OCI-LY7 (cell line): ENCODE data around the gene MBNL3. TPM values are rescaled to one million over a fixed set of nuclear protein-coding genes. Genes with fewer than 3 reads are reported as not detected.

ENCODE experiments used
- BruUV-seq: library from RNA; stranded (reverse); fragments of 400-500 nt; replicated peaks from 2 replicates; lab custom pipeline; 2021; lab: Mats Ljungman, UMichigan
- CTCF ChIA-PET: fragments of 300-600 bp; sonication (Branson Sonifier 250); formaldehyde crosslinking; loops from one replicate; lab custom pipeline; 2022; ENCODE audit warnings: antibody characterized with exemption; ENCODE audit not compliant: unreplicated experiment; lab: Charles Lee
- POLR2A ChIA-PET: fragments of 300-600 bp; sonication (Branson Sonifier 250); formaldehyde crosslinking; loops from one replicate; lab custom pipeline; 2022; ENCODE audit warnings: antibody characterized with exemption; lab: Charles Lee
- DNase-seq: peaks from one replicate; pipeline ENCODE4 v3.0.0-alpha.2; 2015; ENCODE audit warnings: low spot score
- H2AFZ ChIP-seq: fragments of 200-600 bp; sonication (generic), shearing (Covaris generic); 2 replicates; pipeline ENCODE4 v1.6.1; 2014; ENCODE audit warnings: mild to moderate bottlenecking, antibody characterized with exemption, low read length, moderate library complexity
- H3K27ac ChIP-seq: fragments of 200-600 bp; sonication (generic); 2 replicates; pipeline ENCODE4 v1.5.1; 2014; ENCODE audit warnings: mixed run types, low read depth, mild to moderate bottlenecking, moderate library complexity, low read length, inconsistent platforms; ENCODE audit not compliant: poor library complexity, severe bottlenecking
- H3K36me3 ChIP-seq: fragments of 200-600 bp; sonication (generic); 2 replicates; pipeline ENCODE4 v1.6.1; 2014; ENCODE audit warnings: mild to moderate bottlenecking, antibody characterized with exemption, low read length, moderate library complexity, mixed read lengths; ENCODE audit not compliant: insufficient read depth
- H3K4me1 ChIP-seq: fragments of 200-600 bp; sonication (generic); 2 replicates; pipeline ENCODE4 v1.5.1; 2014; ENCODE audit warnings: mild to moderate bottlenecking, low read length; ENCODE audit not compliant: insufficient read depth, poor library complexity, severe bottlenecking
- H3K4me2 ChIP-seq: fragments of 200-600 bp; sonication (generic); 2 replicates; pipeline ENCODE4 v1.6.1; 2014; ENCODE audit warnings: mild to moderate bottlenecking, low read length
- H3K4me3 ChIP-seq: fragments of 200-600 bp; sonication (generic); 2 replicates; pipeline ENCODE4 v1.5.1; 2014; ENCODE audit warnings: mild to moderate bottlenecking, low read depth, low read length; ENCODE audit not compliant: poor library complexity, severe bottlenecking
- H3K79me2 ChIP-seq: fragments of 200-600 bp; sonication (generic); 2 replicates; pipeline ENCODE4 v1.6.1; 2016; ENCODE audit warnings: low read depth, mild to moderate bottlenecking, low read length, moderate library complexity, mixed read lengths; ENCODE audit not compliant: insufficient read depth
- H3K9me2 ChIP-seq: fragments of 200-600 bp; sonication (generic); 2 replicates; pipeline ENCODE4 v1.6.1; 2016; ENCODE audit warnings: mild to moderate bottlenecking, low read length, mixed read lengths; ENCODE audit not compliant: insufficient read depth
- H3K9me3 ChIP-seq: fragments of 200-600 bp; sonication (generic); 2 replicates; pipeline ENCODE4 v1.6.1; 2014; ENCODE audit warnings: mild to moderate bottlenecking, mixed run types, low read length, mixed read lengths
- H4K20me1 ChIP-seq: fragments of 200-600 bp; sonication (generic); 2 replicates; pipeline ENCODE4 v1.6.1; 2014; ENCODE audit warnings: mild to moderate bottlenecking, antibody characterized with exemption, low read length, moderate library complexity, mixed read lengths; ENCODE audit not compliant: insufficient read depth
- CTCF ChIP-seq: fragments of 200-600 bp; sonication (generic); conservative IDR thresholded peaks from 2 replicates; pipeline ENCODE4 v1.5.1; 2014; ENCODE audit warnings: mild to moderate bottlenecking, antibody characterized with exemption, low read length, moderate library complexity, mixed read lengths
- EZH2phosphoT487 ChIP-seq: fragments of 200-600 bp; sonication (generic); IDR thresholded peaks from 2 replicates; pipeline ENCODE4 v1.6.1; 2018; ENCODE audit warnings: low read depth, borderline replicate concordance, mild to moderate bottlenecking, mixed run types, antibody characterized with exemption, low read length, moderate library complexity, mixed read lengths
- intact Hi-C: fragments of 100-400 bp; cut with micrococcal nuclease; formaldehyde crosslinking; loops from one replicate; pipeline ENCODE4 v1.10.0; 2022; ENCODE audit not compliant: unreplicated experiment
- total RNA-seq, 2 experiments: library from RNA; depleted of rRNA in 1 of 2; stranded (reverse); fragments of >200 nt in 1 of 2; shearing (Covaris generic) in 1 of 2; gene quantifications; 2 replicates each; pipeline ENCODE4 v1.2.3, GENCODE V29; 2014 to 2022

Gene MBNL3
- total RNA-seq, 2 experiments from 2014 or later = 39.4 to 73.9 TPM

GRCh38 chrX:132401935-132402334, 86.9 kb downstream of the MBNL3 start:
- no peak for DNase-seq
- Histone ChIP-seq H3K27ac (no peak overlapping the region), H3K4me2 (no peak overlapping the region), H3K4me3 (no peak overlapping the region), H3K9me2 (no peaks in the 10 kb centered on the region), H3K4me1 (no peaks in the 10 kb centered on the region), H2AFZ (no peak overlapping the region), H4K20me1 (no peaks in the 10 kb centered on the region), H3K9me3 (no peaks in the 10 kb centered on the region), H3K36me3 (peaks cover 20% of the 10 kb centered on the region), H3K79me2 (no peaks in the 10 kb centered on the region)
- POLR2A ChIA-PET = interaction anchor here (0.7 kb wide), 1 partner anchor 22 kb away, joined by 3 read pairs; no protein-coding TSS in a partner anchor
- no TSS peak for BruUV-seq
- CTCF ChIA-PET = no interaction called here
- no peak for TF ChIP-seq EZH2phosphoT487
- no peak for TF ChIP-seq CTCF
- intact Hi-C loops = no loop called here

GRCh38 chrX:132400706-132401105, 88.1 kb downstream of the MBNL3 start:
- ChIA-PET POLR2A (no interaction called here), CTCF (no interaction called here)
- no peak for DNase-seq
- no peaks in the 10 kb centered on the region for H4K20me1 ChIP-seq
- H3K79me2 ChIP-seq = no peaks in the 10 kb centered on the region
- no peak overlapping the region for H2AFZ ChIP-seq
- intact Hi-C loops = no loop called here
- no peaks in the 10 kb centered on the region for H3K9me2 ChIP-seq
- no peak overlapping the region for H3K4me2 ChIP-seq
- H3K36me3 ChIP-seq = peaks cover 20% of the 10 kb centered on the region
- no peak overlapping the region for H3K27ac ChIP-seq
- TF ChIP-seq CTCF (no peak), EZH2phosphoT487 (no peak)
- no peak overlapping the region for H3K4me3 ChIP-seq
- no peaks in the 10 kb centered on the region for H3K4me1 ChIP-seq
- no peaks in the 10 kb centered on the region for H3K9me3 ChIP-seq
- no TSS peak for BruUV-seq

DNA sequence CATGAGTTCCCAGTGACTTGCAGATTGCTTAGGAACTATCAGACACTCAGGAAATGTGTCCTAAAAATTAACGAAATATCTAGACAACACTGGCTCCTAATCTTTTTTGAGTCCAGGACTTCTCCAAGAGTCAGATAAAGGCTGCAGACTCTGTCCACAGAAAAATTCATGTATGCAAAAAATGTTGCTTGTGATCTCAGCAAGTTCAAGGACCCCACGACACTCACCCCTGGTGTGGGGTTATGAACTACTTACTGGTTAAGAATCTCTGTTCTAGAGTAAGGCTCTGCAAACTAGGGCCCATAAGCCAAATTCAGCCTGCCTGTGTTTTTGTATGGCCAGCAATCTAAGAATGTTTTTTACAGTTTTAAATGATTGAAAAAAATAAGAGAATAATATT, 93.2 kb downstream of the MBNL3 start:
- Histone ChIP-seq H3K9me3 (no peaks in the 10 kb centered on the region), H3K27ac (no peak overlapping the region), H3K9me2 (no peaks in the 10 kb centered on the region), H3K36me3 (peaks cover 12% of the 10 kb centered on the region), H3K79me2 (no peaks in the 10 kb centered on the region), H3K4me3 (no peak overlapping the region), H3K4me2 (no peak overlapping the region), H3K4me1 (no peaks in the 10 kb centered on the region), H4K20me1 (no peaks in the 10 kb centered on the region), H2AFZ (no peak overlapping the region)
- ChIA-PET POLR2A (interaction anchor here (1.4 kb wide), 1 partner anchor 85 kb away, joined by 3 read pairs; no protein-coding TSS in a partner anchor), CTCF (no interaction called here)
- no TSS peak for BruUV-seq
- no peak for DNase-seq
- TF ChIP-seq CTCF (no peak), EZH2phosphoT487 (no peak)
- intact Hi-C loops = no loop called here
